Activated CD8-positive, alpha-beta T cell treated with anti-CD3 and anti-CD28 coated beads, Interleukin-2, amount 10 ng/mL, durations not matched to agents 7 days and 5 days (primary cell): ENCODE data around the gene TMEM271. TPM values are rescaled to one million over a fixed set of nuclear protein-coding genes. Genes with fewer than 3 reads are reported as not detected.

ENCODE experiments used
- ATAC-seq: fragments of 150-1000 bp; cut with Tn5 transposase; one replicate; pipeline ENCODE4 v1.10.0; 2021; ENCODE audit warnings: moderate library complexity
- CTCF ChIA-PET: fragments of 350-600 bp; sonication (Branson Sonifier 250); formaldehyde crosslinking; loops from one replicate; lab custom pipeline; 2021; ENCODE audit warnings: antibody characterized with exemption; lab: Charles Lee
- POLR2A ChIA-PET: fragments of 350-600 bp; sonication (Branson Sonifier 250); formaldehyde crosslinking; loops from one replicate; lab custom pipeline; 2021; ENCODE audit warnings: antibody characterized with exemption; lab: Charles Lee
- DNase-seq: peaks from one replicate; pipeline ENCODE4 v3.0.0-alpha.2; 2020
- H3K27ac Mint-ChIP-seq: one replicate; pipeline ENCODE4 v1.8.0; 2021; ENCODE audit warnings: mild to moderate bottlenecking, mixed read lengths
- H3K27me3 Mint-ChIP-seq: one replicate; pipeline ENCODE4 v1.8.0; 2021; ENCODE audit warnings: low read depth, mixed read lengths
- H3K36me3 Mint-ChIP-seq: one replicate; pipeline ENCODE4 v1.8.0; 2021; ENCODE audit warnings: low read depth, mixed read lengths
- H3K4me1 Mint-ChIP-seq: one replicate; pipeline ENCODE4 v1.8.0; 2021; ENCODE audit warnings: low read depth, mixed read lengths
- H3K4me3 Mint-ChIP-seq: one replicate; pipeline ENCODE4 v1.8.0; 2021; ENCODE audit warnings: mild to moderate bottlenecking, mixed read lengths
- H3K9me3 Mint-ChIP-seq: one replicate; pipeline ENCODE4 v1.8.0; 2022; ENCODE audit warnings: mixed read lengths; ENCODE audit not compliant: insufficient read depth
- total RNA-seq, 2 experiments: library from RNA; stranded (reverse); gene quantifications; one replicate each; pipeline ENCODE4 v1.2.3, GENCODE V29; 2021

The TMEM271 gene
- total RNA-seq, 2 experiments from 2014 or later: not detected

- peaks cover 9% of the 10 kb centered on the region for H3K27me3 Mint-ChIP-seq
- no peak overlapping the region for H3K27ac Mint-ChIP-seq
- H3K4me3 Mint-ChIP-seq: no peak overlapping the region
- H3K4me1 Mint-ChIP-seq: no peaks in the 10 kb centered on the region
- ChIA-PET CTCF (interaction anchor here (0.6 kb wide), 1 partner anchor 10 kb away, joined by 3 read pairs; no protein-coding TSS in a partner anchor), POLR2A (no interaction called here)
- H3K36me3 Mint-ChIP-seq: no peaks in the 10 kb centered on the region
- DNase-seq: no peak
- no peaks in the 10 kb centered on the region for H3K9me3 Mint-ChIP-seq
- no peak for ATAC-seq
Measured at GRCh38 chr4:617644-618641, 41.8 kb upstream of the TMEM271 start.

- no peak overlapping the region for H3K27ac Mint-ChIP-seq
- no peak for DNase-seq
Measured at GRCh38 chr4:616911-617643, 41.0 kb upstream of the TMEM271 start.

DNA sequence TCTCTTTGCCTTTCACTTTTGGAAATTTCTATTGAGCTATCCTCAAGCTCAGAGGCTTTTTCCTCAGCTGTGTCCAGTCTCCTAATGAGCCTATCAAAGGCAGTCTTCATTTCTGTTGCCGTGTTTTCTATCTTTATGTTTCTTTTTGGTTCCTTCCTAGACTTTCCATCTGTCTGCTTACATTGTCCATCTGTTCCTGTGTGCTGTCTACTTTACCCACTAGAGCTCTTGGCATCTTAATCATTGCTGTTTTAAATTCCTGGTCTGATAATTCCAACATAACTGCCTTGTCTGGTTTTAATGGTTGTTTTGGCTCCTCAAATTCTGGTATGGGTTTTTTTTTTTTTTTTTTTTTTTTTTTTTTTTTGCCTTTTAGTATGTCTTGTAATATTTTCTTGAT is 40.0 kb upstream of the TMEM271 start:
- Mint-ChIP-seq H3K36me3 (no peaks in the 10 kb centered on the region), H3K9me3 (no peaks in the 10 kb centered on the region), H3K27me3 (peaks cover 9% of the 10 kb centered on the region), H3K27ac (no peak overlapping the region), H3K4me1 (no peaks in the 10 kb centered on the region), H3K4me3 (no peak overlapping the region)
- DNase-seq (no peak), ATAC-seq (no peak)
- ChIA-PET POLR2A (no interaction called here), CTCF (no interaction called here)

More at GRCh38 chr4:616911-617643, 41.0 kb upstream of the TMEM271 start:
- H3K36me3 Mint-ChIP-seq: no peaks in the 10 kb centered on the region
- no peak overlapping the region for H3K4me3 Mint-ChIP-seq
- POLR2A ChIA-PET: interaction anchor here (0.6 kb wide), 1 partner anchor 301 kb away, joined by 3 read pairs; no protein-coding TSS in a partner anchor
- no peaks in the 10 kb centered on the region for H3K9me3 Mint-ChIP-seq
- CTCF ChIA-PET: no interaction called here
- peaks cover 9% of the 10 kb centered on the region for H3K27me3 Mint-ChIP-seq
- no peaks in the 10 kb centered on the region for H3K4me1 Mint-ChIP-seq
- ATAC-seq: no peak

GRCh38 chr4:613126-613525 is 37.0 kb upstream of the TMEM271 start:
- ChIA-PET POLR2A (interaction anchor here (0.6 kb wide), 1 partner anchor 164 kb away, joined by 5 read pairs; no protein-coding TSS in a partner anchor), CTCF (no interaction called here)
- no peak for DNase-seq
- Mint-ChIP-seq H3K4me1 (no peaks in the 10 kb centered on the region), H3K27me3 (peaks cover 17% of the 10 kb centered on the region), H3K36me3 (no peaks in the 10 kb centered on the region), H3K27ac (no peak overlapping the region), H3K4me3 (no peak overlapping the region), H3K9me3 (no peaks in the 10 kb centered on the region)
- no peak for ATAC-seq

DNA sequence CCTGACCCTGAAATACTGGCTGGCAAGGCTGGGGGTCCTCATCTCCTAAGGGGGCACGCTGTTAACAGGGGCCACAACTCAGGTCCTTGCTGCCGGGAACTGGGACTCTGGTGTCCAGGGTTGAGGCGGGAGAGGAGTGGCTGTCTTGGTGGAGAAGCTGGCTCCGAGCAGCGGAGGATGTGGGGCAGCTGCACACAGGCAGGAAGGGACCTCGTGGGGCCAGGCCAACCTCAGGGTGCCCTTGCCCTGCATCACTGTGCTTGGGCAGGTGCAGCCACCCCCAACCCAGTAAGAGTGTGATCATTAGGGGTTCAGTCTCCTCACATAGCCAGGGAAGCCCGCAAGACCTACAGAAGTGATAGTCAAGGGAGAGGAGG is 36.6 kb upstream of the TMEM271 start:
- Mint-ChIP-seq H3K27me3 (peaks cover 17% of the 10 kb centered on the region), H3K27ac (no peak overlapping the region), H3K36me3 (no peaks in the 10 kb centered on the region), H3K9me3 (no peaks in the 10 kb centered on the region), H3K4me3 (no peak overlapping the region), H3K4me1 (no peaks in the 10 kb centered on the region)
- ChIA-PET CTCF (no interaction called here), POLR2A (interaction anchor here (0.6 kb wide), 1 partner anchor 164 kb away, joined by 5 read pairs; no protein-coding TSS in a partner anchor)
- ATAC-seq (no peak), DNase-seq (no peak)

DNA sequence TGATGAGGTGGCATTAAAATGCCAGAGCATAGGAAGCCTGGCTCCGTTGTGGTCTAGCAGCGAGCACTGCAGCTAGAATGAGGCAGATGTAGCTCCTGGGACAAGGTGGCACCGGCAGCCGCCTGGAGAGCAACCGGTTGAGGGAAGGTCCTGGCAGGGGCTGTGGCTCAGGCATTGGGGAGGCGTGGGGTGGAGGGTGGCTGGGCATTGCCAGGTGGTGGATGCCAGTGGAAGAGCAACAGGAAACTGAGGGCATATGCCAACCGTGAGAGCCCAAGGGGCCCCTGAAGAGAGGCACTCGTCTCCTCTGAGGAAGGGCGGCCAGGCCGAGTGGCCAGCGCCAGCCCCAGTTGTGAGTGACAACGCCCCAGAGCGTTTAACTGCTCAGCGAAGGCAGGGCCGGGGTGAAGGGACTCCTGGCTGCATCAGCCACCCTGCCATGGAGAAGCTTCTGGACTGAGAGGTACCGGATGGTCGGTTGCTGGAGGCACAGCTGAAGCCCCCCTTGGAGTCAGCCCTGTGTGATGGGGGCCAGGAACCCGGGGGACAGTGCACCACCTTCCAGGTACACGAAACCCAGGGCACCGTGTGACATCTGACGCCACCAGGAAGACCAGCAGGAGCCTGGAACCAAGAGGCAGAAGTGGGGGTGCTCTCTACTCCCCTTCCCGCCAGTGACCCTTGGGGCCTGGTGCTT is 36.1 kb upstream of the TMEM271 start:
- no peak for DNase-seq
- no peaks in the 10 kb centered on the region for H3K4me1 Mint-ChIP-seq
- H3K36me3 Mint-ChIP-seq: no peaks in the 10 kb centered on the region
- no peak overlapping the region for H3K4me3 Mint-ChIP-seq
- peaks cover 19% of the 10 kb centered on the region for H3K27me3 Mint-ChIP-seq
- CTCF ChIA-PET: no interaction called here
- H3K9me3 Mint-ChIP-seq: no peaks in the 10 kb centered on the region
- no peak overlapping the region for H3K27ac Mint-ChIP-seq
- no peak for ATAC-seq
- POLR2A ChIA-PET: no interaction called here

GRCh38 chr4:610411-611261 is 34.5 kb upstream of the TMEM271 start:
- ATAC-seq (no peak), DNase-seq (no peak)
- no peaks in the 10 kb centered on the region for H3K36me3 Mint-ChIP-seq
- H3K9me3 Mint-ChIP-seq: no peaks in the 10 kb centered on the region
- H3K4me1 Mint-ChIP-seq: no peaks in the 10 kb centered on the region
- POLR2A ChIA-PET: no interaction called here
- no peak overlapping the region for H3K27ac Mint-ChIP-seq
- CTCF ChIA-PET: no interaction called here
- peaks cover 17% of the 10 kb centered on the region for H3K27me3 Mint-ChIP-seq
- no peak overlapping the region for H3K4me3 Mint-ChIP-seq

DNA sequence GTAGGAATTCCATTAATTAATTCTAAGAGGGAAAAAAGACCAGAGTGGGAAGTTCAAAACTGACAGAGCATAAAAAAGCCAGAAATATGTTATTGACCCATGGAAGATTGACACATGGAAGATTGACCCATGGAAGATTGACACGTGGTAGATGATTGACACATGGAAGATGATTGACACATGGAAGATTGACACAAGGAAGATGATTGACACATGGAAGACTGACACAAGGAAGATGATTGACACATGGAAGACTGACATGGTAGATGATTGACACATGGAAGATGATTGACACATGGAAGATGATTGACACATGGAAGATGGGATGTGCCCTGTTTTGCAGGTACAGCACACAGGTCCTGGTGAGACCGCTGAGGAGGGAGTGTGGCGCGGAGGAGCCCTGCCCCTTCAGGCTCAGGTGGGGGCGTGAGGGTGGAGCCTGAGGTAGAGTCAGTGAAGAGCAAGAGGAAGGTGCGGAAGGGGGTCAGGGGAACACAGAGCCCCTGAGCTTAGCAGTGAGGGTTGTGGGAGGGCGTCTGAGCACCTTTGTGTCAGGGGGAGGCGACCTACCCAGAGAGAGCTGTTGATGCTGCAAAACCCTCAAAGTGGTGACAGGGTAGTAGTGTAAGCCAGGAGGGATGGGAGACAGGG is 33.4 kb upstream of the TMEM271 start:
- DNase-seq (no peak), ATAC-seq (no peak)
- H3K4me1 Mint-ChIP-seq: peaks cover 2% of the 10 kb centered on the region
- peaks cover 12% of the 10 kb centered on the region for H3K27me3 Mint-ChIP-seq
- ChIA-PET POLR2A (no interaction called here), CTCF (no interaction called here)
- H3K27ac Mint-ChIP-seq: no peak overlapping the region
- no peaks in the 10 kb centered on the region for H3K36me3 Mint-ChIP-seq
- no peak overlapping the region for H3K4me3 Mint-ChIP-seq
- H3K9me3 Mint-ChIP-seq: no peaks in the 10 kb centered on the region

GRCh38 chr4:608236-608635 is 32.1 kb upstream of the TMEM271 start:
- H3K9me3 Mint-ChIP-seq: no peaks in the 10 kb centered on the region
- ChIA-PET POLR2A (no interaction called here), CTCF (interaction anchor here (0.7 kb wide), 1 partner anchor 10 kb away, joined by 3 read pairs; no protein-coding TSS in a partner anchor)
- H3K27ac Mint-ChIP-seq: no peak overlapping the region
- ATAC-seq (no peak), DNase-seq (no peak)
- H3K4me3 Mint-ChIP-seq: no peak overlapping the region
- H3K27me3 Mint-ChIP-seq: peaks cover 12% of the 10 kb centered on the region
- H3K4me1 Mint-ChIP-seq: peaks cover 8% of the 10 kb centered on the region
- H3K36me3 Mint-ChIP-seq: no peaks in the 10 kb centered on the region

GRCh38 chr4:605702-606425 is 29.8 kb upstream of the TMEM271 start:
- H3K27ac Mint-ChIP-seq: no peak overlapping the region
- H3K4me1 Mint-ChIP-seq: peaks cover 8% of the 10 kb centered on the region
- DNase-seq: no peak
- H3K4me3 Mint-ChIP-seq: no peak overlapping the region
- ChIA-PET CTCF (no interaction called here), POLR2A (interaction anchor here (0.9 kb wide), 1 partner anchor 381 kb away, joined by 3 read pairs; the partner anchor contains the start of gene IDUA)
- no peak for ATAC-seq
- H3K27me3 Mint-ChIP-seq: peaks cover 14% of the 10 kb centered on the region
- no peaks in the 10 kb centered on the region for H3K36me3 Mint-ChIP-seq
- no peaks in the 10 kb centered on the region for H3K9me3 Mint-ChIP-seq
